Stimulated activated CD4-positive, alpha-beta T cell treated with anti-CD3 and anti-CD28 coated beads, TNF-alpha, amount 100 ng/mL, for 48 hours (primary cell): ENCODE data around the gene PSKH1.
"Not testable (repeated sequence)": the region's sequence is repeated elsewhere in the genome, so short reads cannot be mapped to it uniquely, and the experiment has no call there.

Experiments
- DNase-seq, 3 donors: peaks; one replicate each; pipeline ENCODE4 v3.0.0-alpha.2; 2020; ENCODE audit warnings: low read depth in 3 of 3

Gene PSKH1

GRCh38 chr16:67892899-67893742, at the start of gene PSKH1:
PSKH1 (plus strand) TSS chr16:67893254; CDS start chr16:67908750, 15,496 bp downstream.
- DNase-seq, result peak; percentile 92 to 95 (median 92)

- no peak for DNase-seq
These were observed 49.7 kb upstream of the PSKH1 start for GRCh38 chr16:67843343-67843765.

- no peak for DNase-seq
These were observed 48.6 kb upstream of the PSKH1 start for GRCh38 chr16:67844497-67844896.

- no peak for DNase-seq
These were observed 47.6 kb upstream of the PSKH1 start for GRCh38 chr16:67845291-67846062.

GRCh38 chr16:67846063-67846319, 47.1 kb upstream of the PSKH1 start:
- DNase-seq, result no peak

GRCh38 chr16:67846320-67847063, 46.6 kb upstream of the PSKH1 start, which contains the start of gene NUTF2:
NUTF2 (plus strand) TSS chr16:67846933; CDS start chr16:67865131, 18,198 bp downstream.
- peak; percentile 92 to 95 (median 92) for DNase-seq

- DNase-seq, result peak in 2 of 3 donors; percentile 29 to 50
These were observed 45.8 kb upstream of the PSKH1 start, which contains the start of gene CENPT for GRCh38 chr16:67847064-67847861. CENPT (minus strand) TSS chr16:67847693; CDS start chr16:67833859, 13,834 bp downstream.

- DNase-seq, result no peak
These were observed 44.9 kb upstream of the PSKH1 start for GRCh38 chr16:67848118-67848517.

GRCh38 chr16:67853670-67854069, 39.4 kb upstream of the PSKH1 start:
- no peak for DNase-seq

GRCh38 chr16:67855789-67856188, 37.3 kb upstream of the PSKH1 start:
- no peak for DNase-seq

- DNase-seq, result no peak
These were observed 36.0 kb upstream of the PSKH1 start for GRCh38 chr16:67856927-67857546.

GRCh38 chr16:67857547-67858233, 35.4 kb upstream of the PSKH1 start:
- DNase-seq, result peak in 1 of 3 donors; percentile 15

- DNase-seq, result no peak
These were observed 34.6 kb upstream of the PSKH1 start for GRCh38 chr16:67858500-67858899.

GRCh38 chr16:67860589-67861398, 32.3 kb upstream of the PSKH1 start:
- no peak for DNase-seq

- no peak for DNase-seq
These were observed 31.2 kb upstream of the PSKH1 start for GRCh38 chr16:67861877-67862276.

- no peak for DNase-seq
These were observed 30.2 kb upstream of the PSKH1 start for GRCh38 chr16:67862623-67863583.

- DNase-seq, result not testable (repeated sequence)
These were observed 29.0 kb upstream of the PSKH1 start for GRCh38 chr16:67864044-67864443.

- DNase-seq, result no peak
These were observed 28.5 kb upstream of the PSKH1 start for GRCh38 chr16:67864594-67864993.
